GM12892 (cell line): ENCODE measurements around the gene TXNDC17.

Source experiments
- POLR2A ChIP-seq: IDR thresholded peaks from 2 replicates; pipeline ENCODE4 v1.6.1; 2011; ENCODE audit warnings: low read depth, low read length, control low read depth
- POLR2AphosphoS5 ChIP-seq: IDR thresholded peaks from 2 replicates; pipeline ENCODE4 v1.6.1; 2011; ENCODE audit warnings: low read depth, low read length, control low read depth
- TAF1 ChIP-seq: IDR thresholded peaks from 2 replicates; pipeline ENCODE4 v1.6.1; 2011; ENCODE audit warnings: low read depth, mild to moderate bottlenecking, control low read depth, low read length, borderline replicate concordance

DNA sequence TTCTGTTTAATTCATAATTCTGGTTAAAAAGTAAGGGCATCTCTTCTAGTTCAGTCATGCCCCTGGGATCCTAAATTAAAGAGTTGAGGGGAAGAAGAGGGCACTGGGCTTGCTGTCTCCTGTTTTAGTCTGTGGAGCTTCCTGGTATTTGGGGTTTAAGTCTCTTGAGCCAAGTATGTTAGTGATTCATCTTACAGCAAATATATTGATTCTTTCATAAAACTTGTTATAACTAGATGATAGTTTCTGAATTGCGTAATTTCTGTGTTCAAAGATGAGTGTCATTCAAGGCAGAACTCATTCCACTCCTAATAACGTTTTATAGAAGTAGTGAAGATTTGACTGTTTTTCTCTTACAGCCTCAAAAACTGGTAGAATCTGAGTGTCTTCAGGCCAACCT lies 1.7 kb downstream of the TXNDC17 start:
- TF ChIP-seq POLR2A (no peak), TAF1 (no peak), POLR2AphosphoS5 (no peak)
